Measurements from ENCODE around the gene RNF157. TPM values are rescaled to one million over a fixed set of nuclear protein-coding genes. Genes with fewer than 3 reads are reported as not detected.

The RNF157 gene
- total and polyA plus RNA-seq, 10 of the 15 experiments (the other 5 are each of a cell fraction or from before 2014, with no cell fraction given): 1.4 to 15.9 (median 9.6) TPM

DNA sequence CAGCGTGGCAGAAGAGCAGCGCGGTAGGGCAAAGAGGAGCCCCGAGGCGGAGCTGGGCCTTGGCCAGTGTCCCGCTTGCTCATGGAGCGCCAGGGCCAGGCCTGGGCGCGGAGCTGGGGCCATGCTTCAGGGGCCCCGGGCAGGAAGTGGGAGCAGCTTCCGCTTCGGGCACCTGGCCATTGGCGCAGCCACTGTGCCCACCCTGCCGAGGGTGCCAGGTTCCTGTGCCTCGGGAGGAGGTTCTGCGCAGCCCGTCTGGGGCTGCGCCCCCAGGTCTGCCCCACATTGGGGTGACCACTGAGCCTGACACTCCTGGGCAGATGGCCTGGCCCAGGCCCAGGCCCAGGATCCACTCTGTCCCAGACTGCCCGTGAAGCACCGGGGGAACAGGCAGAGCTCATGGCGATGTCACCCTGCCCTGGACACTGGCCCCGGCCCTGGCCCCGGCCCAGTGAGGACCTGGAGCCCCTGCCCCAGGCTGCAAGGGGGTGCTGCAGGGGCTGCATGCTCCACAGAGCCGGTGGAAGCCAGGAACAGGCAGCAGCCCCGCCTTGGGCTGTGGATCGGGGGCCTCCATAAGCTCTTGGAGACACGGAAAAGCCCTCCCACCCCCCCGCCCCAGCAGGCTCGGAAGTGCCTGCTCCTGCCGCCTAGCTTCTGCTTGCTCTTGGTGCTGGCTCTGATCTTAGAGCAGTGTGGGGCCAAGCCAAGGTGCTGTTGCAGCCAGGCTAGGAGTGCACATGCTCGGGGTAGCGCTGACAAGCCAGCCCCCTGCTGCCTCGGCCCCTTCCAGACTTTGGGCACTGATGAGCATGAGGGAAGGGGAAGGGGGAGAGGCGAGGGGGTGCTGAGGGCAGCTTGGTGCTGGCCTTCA is 63.4 kb downstream of the RNF157 start (continued):
- TF ChIP-seq ZNF592 (IDR thresholded peaks at IDR 0.05) (no peak), DPF2 (IDR thresholded peaks at IDR 0.05) (no peak)

DNA sequence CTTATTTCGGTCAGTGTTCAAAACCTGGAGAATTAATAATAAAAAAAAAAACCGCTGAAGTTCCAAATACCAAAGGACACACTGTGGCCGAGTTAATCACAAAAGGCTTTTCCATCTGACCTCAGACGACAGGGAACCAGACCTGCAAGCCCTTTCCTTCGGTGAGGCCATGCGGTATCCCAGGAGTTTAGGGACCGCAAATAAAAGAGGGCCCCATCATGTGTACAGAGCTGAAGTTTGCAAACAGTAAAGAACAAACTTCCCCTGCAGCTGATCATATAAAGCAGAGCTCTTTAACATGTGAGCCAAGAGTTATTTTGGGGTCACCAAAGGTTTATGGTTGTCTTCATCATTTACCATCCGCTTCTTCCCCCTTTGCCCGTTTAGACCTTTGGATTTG is 66.3 kb downstream of the RNF157 start:
- H3K27ac ChIP-seq (ENCODE audit: control insufficient read depth, insufficient read depth): no peak overlapping the region
- H2AFZ ChIP-seq (ENCODE audit: control insufficient read depth, low read depth, low read length): no peak overlapping the region
- no peaks in the 10 kb centered on the region for H3K4me1 ChIP-seq (ENCODE audit: control insufficient read depth, insufficient read depth, low read length)
- FAIRE-seq (no peak), ATAC-seq (no peak), DNase-seq (ENCODE audit: low read depth, low spot score) (no peak)
- ChIA-PET CTCF (interaction anchor here (0.6 to 12.6 kb wide), 6 partner anchors 8 to 107 kb away, joined by 3 to 134 read pairs (median 4); no protein-coding TSS in a partner anchor), SMC1A (ENCODE audit: uncharacterized antibody, unreplicated experiment) (no interaction called here), POLR2A (interaction anchor here (0.6 kb wide), 2 partner anchors 22 to 258 kb away, joined by 3 read pairs; no protein-coding TSS in a partner anchor), RAD21 (ENCODE audit: unreplicated experiment) (interaction anchor here (0.6 kb wide), 1 partner anchor 376 kb away, joined by 3 read pairs; no protein-coding TSS in a partner anchor)
- no peaks in the 10 kb centered on the region; the same call in 2 of the 3 replicates for H3K9me3 ChIP-seq (replicated peaks; ENCODE audit: control insufficient read depth, insufficient read depth, low read length)
- in situ Hi-C loops (cut with MboI) (no loop called here), intact Hi-C loops (cut with micrococcal nuclease; ENCODE audit: unreplicated experiment) (no loop called here)
- no peak overlapping the region for H3K4me2 ChIP-seq (ENCODE audit: control insufficient read depth, insufficient read depth)
- H3K27me3 ChIP-seq (replicated peaks in 1 of 2; ENCODE audit: control insufficient read depth in 2 of 2, insufficient read depth in 2 of 2, low read length in 1 of 2): no peaks in the 10 kb centered on the region
- H3K9ac ChIP-seq (ENCODE audit: control insufficient read depth, insufficient read depth, low read length): no peak overlapping the region
- no peaks in the 10 kb centered on the region for H3K36me3 ChIP-seq (ENCODE audit: control insufficient read depth in 2 of 2, insufficient read depth in 2 of 2, low read length in 1 of 2)
- no peak overlapping the region for H3K4me3 ChIP-seq
- 96% methylated on average over 9 of the region's 9 CpGs for WGBS (ENCODE audit: insufficient coverage, insufficient replicate concordance, low lambda C conversion rate, missing lambda C conversion rate)
- BruUV-seq (replicated peaks): no TSS peak
- H3K79me2 ChIP-seq (ENCODE audit: control insufficient read depth, insufficient read depth, low read length): no peaks in the 10 kb centered on the region
- no peaks in the 10 kb centered on the region for H4K20me1 ChIP-seq (ENCODE audit: control insufficient read depth, insufficient read depth)
- no peak for TF ChIP-seq ZNF217 (IDR thresholded peaks at IDR 0.05)
- no peak for TF ChIP-seq RB1 (IDR thresholded peaks at IDR 0.05; ENCODE audit: borderline replicate concordance)
- no peak for TF ChIP-seq BHLHE40 (IDR thresholded peaks at IDR 0.05; ENCODE audit: borderline replicate concordance in 1 of 2, low read depth in 2 of 2, low read length in 1 of 2)
- no peak for TF ChIP-seq SRF (IDR thresholded peaks at IDR 0.05; ENCODE audit: low read depth in 2 of 2, low read length in 2 of 2)
- TF ChIP-seq, protein P1, sequence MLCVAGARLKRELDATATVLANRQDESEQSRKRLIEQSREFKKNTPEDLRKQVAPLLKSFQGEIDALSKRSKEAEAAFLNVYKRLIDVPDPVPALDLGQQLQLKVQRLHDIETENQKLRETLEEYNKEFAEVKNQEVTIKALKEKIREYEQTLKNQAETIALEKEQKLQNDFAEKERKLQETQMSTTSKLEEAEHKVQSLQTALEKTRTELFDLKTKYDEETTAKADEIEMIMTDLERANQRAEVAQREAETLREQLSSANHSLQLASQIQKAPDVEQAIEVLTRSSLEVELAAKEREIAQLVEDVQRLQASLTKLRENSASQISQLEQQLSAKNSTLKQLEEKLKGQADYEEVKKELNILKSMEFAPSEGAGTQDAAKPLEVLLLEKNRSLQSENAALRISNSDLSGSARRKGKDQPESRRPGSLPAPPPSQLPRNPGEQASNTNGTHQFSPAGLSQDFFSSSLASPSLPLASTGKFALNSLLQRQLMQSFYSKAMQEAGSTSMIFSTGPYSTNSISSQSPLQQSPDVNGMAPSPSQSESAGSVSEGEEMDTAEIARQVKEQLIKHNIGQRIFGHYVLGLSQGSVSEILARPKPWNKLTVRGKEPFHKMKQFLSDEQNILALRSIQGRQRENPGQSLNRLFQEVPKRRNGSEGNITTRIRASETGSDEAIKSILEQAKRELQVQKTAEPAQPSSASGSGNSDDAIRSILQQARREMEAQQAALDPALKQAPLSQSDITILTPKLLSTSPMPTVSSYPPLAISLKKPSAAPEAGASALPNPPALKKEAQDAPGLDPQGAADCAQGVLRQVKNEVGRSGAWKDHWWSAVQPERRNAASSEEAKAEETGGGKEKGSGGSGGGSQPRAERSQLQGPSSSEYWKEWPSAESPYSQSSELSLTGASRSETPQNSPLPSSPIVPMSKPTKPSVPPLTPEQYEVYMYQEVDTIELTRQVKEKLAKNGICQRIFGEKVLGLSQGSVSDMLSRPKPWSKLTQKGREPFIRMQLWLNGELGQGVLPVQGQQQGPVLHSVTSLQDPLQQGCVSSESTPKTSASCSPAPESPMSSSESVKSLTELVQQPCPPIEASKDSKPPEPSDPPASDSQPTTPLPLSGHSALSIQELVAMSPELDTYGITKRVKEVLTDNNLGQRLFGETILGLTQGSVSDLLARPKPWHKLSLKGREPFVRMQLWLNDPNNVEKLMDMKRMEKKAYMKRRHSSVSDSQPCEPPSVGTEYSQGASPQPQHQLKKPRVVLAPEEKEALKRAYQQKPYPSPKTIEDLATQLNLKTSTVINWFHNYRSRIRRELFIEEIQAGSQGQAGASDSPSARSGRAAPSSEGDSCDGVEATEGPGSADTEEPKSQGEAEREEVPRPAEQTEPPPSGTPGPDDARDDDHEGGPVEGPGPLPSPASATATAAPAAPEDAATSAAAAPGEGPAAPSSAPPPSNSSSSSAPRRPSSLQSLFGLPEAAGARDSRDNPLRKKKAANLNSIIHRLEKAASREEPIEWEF (IDR thresholded peaks at IDR 0.05; ENCODE audit: insufficient replicate concordance, low read depth, low read length): no peak
- no peak for TF ChIP-seq MYC (IDR thresholded peaks at IDR 0.05; ENCODE audit: insufficient read depth, insufficient read length, insufficient replicate concordance, low read length, severe bottlenecking)
- TF ChIP-seq ATF7 (IDR thresholded peaks at IDR 0.05; ENCODE audit: low read depth): no peak
- no peak for TF ChIP-seq HDAC6 (IDR thresholded peaks at IDR 0.05; ENCODE audit: unreplicated experiment)
- TF ChIP-seq DPF2 (IDR thresholded peaks at IDR 0.05): no peak
- no peak for TF ChIP-seq CHD2 (IDR thresholded peaks at IDR 0.05; ENCODE audit: borderline replicate concordance, low read depth, low read length)

Data from GM12878 (cell line).